GM21717 (cell line): ENCODE results near the gene AGPAT4.
"Not testable (repeated sequence)": the region's sequence is repeated elsewhere in the genome, so short reads cannot be mapped to it uniquely, and the experiment has no call there.

Experiments
- ATAC-seq: cut with Tn5 transposase; IDR thresholded peaks from one replicate; pipeline ENCODE4 v1.9.1; 2021; ENCODE audit warnings: mild to moderate bottlenecking, moderate library complexity; ENCODE audit not compliant: unreplicated experiment

Gene AGPAT4

GRCh38 chr6:161125591-161125990 is 148.3 kb downstream of the AGPAT4 start:
- no peak for ATAC-seq

DNA sequence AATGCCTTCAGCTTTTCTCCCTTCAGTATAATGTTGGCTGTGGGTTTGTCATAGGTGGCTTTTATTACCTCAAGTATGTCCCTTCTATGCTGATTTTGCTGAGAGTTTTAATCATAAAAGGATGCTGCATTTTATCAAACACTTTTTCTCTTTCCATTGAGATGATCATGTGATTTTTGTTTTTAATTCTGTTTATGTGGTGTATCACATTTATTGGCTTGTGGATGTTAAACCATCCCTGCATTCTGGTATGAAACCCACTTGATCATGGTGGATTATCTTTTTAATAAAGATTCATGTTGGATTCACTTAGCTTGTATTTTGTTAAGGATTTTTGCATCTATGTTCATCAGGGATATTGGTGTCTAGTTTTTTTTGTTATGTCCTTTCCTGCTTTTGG is 150.5 kb downstream of the AGPAT4 start:
- not testable (repeated sequence) for ATAC-seq

DNA sequence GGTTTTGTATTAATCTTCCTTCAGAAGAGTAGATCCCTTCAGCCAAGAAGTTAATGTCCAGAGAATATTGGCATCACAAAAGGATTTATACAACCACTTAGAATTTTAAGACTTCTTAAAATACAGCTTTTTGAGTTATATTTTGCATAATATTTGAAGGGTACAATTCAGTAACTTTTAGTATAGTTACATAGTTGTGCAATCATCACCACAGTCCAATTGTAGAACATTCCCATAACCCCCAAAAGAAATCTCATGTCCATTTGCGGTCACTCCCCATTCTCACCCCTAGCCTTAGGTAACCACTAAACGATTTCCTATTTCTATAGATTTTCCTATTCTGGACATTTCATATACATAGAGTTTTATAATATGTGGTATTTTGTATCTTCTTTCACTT is 155.9 kb downstream of the AGPAT4 start:
- ATAC-seq = no peak

DNA sequence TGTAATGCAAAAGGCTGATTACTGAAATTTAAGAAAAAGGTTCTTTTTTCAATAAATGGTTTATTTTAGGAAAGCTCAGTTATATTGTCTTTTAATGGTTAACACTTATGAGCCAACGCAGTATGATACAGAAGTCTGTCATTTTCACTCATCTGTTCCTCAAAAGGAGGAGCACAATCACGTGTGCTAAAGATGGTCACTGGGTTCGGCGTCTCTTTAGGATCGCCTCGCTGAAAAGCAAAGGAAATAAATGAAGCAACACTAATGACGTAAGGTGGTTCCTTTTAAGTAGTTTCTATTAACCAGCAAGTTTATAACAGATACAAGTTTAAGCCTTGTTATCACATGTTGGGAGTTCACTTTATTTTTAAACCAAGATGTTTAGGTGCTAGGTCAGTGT is 156.6 kb downstream of the AGPAT4 start:
- no peak for ATAC-seq

- ATAC-seq = no peak
Measured at GRCh38 chr6:161116554-161116953, 157.3 kb downstream of the AGPAT4 start.

GRCh38 chr6:161115468-161115867 is 158.4 kb downstream of the AGPAT4 start:
- no peak for ATAC-seq

- no peak for ATAC-seq
Measured at GRCh38 chr6:161111261-161111660, 162.6 kb downstream of the AGPAT4 start.

DNA sequence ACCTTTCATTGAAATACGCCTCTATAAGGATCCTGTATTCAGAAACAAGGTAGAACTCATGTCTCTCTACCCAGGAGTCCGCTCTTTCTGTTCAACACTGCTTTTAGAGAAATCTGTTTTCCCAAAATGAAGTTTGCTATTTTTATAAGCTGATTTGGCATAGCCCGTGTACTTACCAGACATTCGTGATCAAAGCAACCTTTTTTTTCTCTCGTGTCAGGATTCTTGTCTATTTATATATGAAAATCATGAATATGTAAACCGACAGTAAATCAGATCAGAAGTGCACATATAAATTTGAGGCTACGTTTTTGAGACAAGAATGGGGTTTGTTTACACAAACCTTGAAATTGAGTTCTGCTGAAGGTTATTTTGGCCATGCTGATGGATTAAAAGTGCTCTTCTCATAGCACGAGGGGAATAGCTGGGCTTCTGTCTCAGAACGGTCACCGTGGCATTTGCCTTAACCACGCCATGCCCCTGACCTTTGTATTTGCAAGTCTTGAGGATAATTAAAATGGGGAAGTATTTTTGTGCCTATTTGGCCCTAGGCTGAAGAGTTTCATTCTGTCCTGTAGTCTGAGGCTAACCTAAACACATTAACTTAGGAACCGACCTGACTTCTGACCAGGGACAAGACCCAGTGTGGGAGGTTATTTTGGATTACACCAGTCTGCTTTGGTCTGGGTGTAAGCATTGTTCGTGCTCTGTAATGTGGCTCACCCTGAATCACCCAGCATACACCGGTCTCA is 163.7 kb downstream of the AGPAT4 start:
- ATAC-seq = no peak

GRCh38 chr6:161109366-161109765 is 164.5 kb downstream of the AGPAT4 start:
- ATAC-seq = no peak

GRCh38 chr6:161108916-161109315 is 164.9 kb downstream of the AGPAT4 start:
- ATAC-seq = no peak

DNA sequence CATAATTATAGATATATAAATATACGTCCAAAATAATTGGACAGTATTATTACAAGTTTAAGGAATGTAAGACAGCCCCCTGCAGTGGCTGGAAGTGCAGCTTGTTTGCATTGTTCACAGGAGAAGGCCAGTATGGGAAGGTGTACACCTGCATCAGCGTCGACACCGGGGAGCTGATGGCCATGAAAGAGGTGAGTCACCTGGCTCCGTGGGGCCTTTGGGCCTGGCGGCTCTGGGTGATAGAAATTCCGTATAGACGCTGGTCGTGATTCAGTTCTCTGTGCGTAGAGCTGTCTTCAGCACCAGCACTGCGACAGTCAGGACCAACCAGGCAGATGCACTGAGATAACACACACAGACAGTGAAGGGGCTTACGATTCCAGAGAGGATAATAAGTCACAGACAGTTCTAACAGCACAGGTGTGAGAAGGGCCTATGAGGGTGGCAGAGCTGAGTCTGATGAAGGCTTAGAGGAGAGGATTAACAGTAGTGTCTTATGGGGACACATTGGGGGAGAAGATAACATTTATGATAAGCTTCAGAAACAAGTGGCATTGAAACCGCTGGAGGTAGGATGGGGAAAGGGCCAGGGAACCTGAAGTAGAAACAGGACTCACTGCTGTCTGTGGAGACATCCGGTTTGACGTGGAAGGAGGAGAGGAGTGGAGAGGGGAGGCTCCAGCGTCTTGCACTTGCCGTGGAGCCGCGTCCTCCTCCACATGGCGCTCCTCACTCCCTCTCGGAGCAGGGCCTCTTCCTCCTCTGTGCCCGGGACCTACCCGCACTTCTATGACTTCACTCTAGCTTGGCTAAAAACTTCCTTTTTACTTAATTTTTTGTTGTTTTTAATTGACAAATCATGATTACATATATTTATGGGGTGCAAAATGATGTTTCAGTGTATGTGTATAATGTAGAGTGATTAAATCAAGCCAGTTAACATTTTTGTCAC is 165.8 kb downstream of the AGPAT4 start:
- no peak for ATAC-seq

GRCh38 chr6:161105408-161105807 is 168.5 kb downstream of the AGPAT4 start:
- no peak for ATAC-seq

- no peak for ATAC-seq
Measured at GRCh38 chr6:161104966-161105365, 168.9 kb downstream of the AGPAT4 start.

GRCh38 chr6:161103475-161103874 is 170.4 kb downstream of the AGPAT4 start:
- no peak for ATAC-seq

- ATAC-seq = no peak
Measured at GRCh38 chr6:161101517-161101916, 172.3 kb downstream of the AGPAT4 start.

- no peak for ATAC-seq
Measured at GRCh38 chr6:161100072-161100471, 173.8 kb downstream of the AGPAT4 start.

- no peak for ATAC-seq
Measured at GRCh38 chr6:161095916-161096315, 177.9 kb downstream of the AGPAT4 start.

DNA sequence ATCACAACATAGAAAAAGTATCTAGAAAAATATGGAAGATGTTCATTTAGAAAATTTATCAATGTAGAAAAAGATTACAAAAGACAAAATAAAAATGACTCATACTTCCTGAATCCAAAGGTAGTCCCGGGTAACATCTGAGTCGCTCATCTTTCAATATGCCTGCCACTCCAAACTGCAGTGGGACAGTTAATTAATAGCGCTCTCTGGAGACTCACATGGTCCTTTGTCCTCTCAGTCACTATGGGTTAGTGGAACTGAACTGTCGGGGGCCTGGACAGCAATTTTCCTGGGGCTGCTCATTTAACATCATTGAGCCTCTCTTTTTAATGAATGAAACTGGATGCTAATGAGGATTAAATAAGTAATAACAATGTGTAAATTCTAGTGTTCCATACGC is 178.9 kb downstream of the AGPAT4 start:
- no peak for ATAC-seq

- ATAC-seq = no peak
Measured at GRCh38 chr6:161091972-161092701, 181.7 kb downstream of the AGPAT4 start.

- no peak for ATAC-seq
Measured at GRCh38 chr6:161091151-161091550, 182.7 kb downstream of the AGPAT4 start.

DNA sequence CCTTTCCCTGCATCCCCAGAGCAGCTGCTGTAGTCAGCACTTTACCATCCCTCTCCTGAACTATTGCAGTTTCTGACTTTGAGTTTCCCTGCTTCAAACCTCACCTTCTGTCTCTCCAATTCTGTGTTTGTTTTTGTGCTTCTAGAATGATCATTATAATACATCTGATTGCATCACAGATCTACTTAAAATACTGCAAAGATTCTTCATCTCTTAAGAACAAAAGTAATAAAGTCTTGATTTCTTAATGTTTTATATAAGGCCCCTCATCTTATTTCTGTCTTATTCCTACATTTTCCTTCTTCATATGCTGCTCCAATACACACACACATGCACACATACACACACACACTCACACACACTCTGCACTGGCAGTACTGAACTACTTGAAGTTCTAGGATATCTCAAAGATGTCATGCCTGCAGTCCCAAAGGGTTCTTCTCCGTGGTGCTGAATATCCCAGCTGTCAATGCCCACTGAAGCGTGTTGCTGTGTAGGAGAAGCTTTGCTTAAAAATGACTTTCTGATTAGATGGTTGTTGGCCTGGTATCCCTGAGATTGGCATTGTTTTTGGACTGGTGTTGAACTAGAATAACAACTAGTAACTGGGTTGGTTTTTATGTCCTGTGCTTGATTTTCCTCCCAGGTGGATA is 185.1 kb downstream of the AGPAT4 start:
- ATAC-seq = no peak
